Measurements from ENCODE around the gene HIRA.

- TF ChIP-seq, protein P1, sequence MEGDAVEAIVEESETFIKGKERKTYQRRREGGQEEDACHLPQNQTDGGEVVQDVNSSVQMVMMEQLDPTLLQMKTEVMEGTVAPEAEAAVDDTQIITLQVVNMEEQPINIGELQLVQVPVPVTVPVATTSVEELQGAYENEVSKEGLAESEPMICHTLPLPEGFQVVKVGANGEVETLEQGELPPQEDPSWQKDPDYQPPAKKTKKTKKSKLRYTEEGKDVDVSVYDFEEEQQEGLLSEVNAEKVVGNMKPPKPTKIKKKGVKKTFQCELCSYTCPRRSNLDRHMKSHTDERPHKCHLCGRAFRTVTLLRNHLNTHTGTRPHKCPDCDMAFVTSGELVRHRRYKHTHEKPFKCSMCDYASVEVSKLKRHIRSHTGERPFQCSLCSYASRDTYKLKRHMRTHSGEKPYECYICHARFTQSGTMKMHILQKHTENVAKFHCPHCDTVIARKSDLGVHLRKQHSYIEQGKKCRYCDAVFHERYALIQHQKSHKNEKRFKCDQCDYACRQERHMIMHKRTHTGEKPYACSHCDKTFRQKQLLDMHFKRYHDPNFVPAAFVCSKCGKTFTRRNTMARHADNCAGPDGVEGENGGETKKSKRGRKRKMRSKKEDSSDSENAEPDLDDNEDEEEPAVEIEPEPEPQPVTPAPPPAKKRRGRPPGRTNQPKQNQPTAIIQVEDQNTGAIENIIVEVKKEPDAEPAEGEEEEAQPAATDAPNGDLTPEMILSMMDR (IDR thresholded peaks at IDR 0.05) = no peak
- TF ChIP-seq EP300 (IDR thresholded peaks at IDR 0.05) = no peak
Measured at GRCh38 chr22:19368876-19369275, 62.7 kb downstream of the HIRA start.
